Measurements from ENCODE around the gene VWA8. TPM values are rescaled to one million over a fixed set of nuclear protein-coding genes. Genes with fewer than 3 reads are reported as not detected.

Gene VWA8
- total and polyA plus RNA-seq, 2 of the 13 experiments (the other 11 are each of a cell fraction or from before 2014, with no cell fraction given) = 9.1 to 17.3 TPM

GRCh38 chr13:41960637-41961465, at the start of gene VWA8 (continued):
- TF ChIP-seq AFF4 (CRISPR knock-in tag; IDR thresholded peaks at IDR 0.05) (no peak), ZBTB34 (CRISPR knock-in tag; IDR thresholded peaks at IDR 0.05) (no peak; the same call in 1 of the 2 replicates), KLF12 (CRISPR knock-in tag; IDR thresholded peaks at IDR 0.05; ENCODE audit: borderline replicate concordance) (0 out of 2 replicates have a peak, but pooled peaks have one; percentile 74), ATM (IDR thresholded peaks at IDR 0.05; ENCODE audit: borderline replicate concordance) (no peak), TERF1 (CRISPR knock-in tag; IDR thresholded peaks at IDR 0.05) (peak; percentile 84), ZNF614 (CRISPR knock-in tag; IDR thresholded peaks at IDR 0.05; ENCODE audit: borderline replicate concordance) (peak; percentile 63; the same call in 1 of the 2 replicates), KMT2B (CRISPR knock-in tag; IDR thresholded peaks at IDR 0.05) (peak; percentile 92), POLR2G (IDR thresholded peaks at IDR 0.05; ENCODE audit: low read depth, low read length) (peak; percentile 85), DDIT3 (CRISPR knock-in tag; IDR thresholded peaks at IDR 0.05) (no peak), CENPBD1 (CRISPR knock-in tag; IDR thresholded peaks at IDR 0.05; ENCODE audit: borderline replicate concordance, low read depth) (no peak), HOXD1 (CRISPR knock-in tag; IDR thresholded peaks at IDR 0.05) (peak; percentile 89), ZNF737 (CRISPR knock-in tag; IDR thresholded peaks at IDR 0.05; ENCODE audit: borderline replicate concordance) (no peak), PAX8 (CRISPR knock-in tag; IDR thresholded peaks at IDR 0.05; ENCODE audit: borderline replicate concordance) (peak; percentile 45; the same call in 1 of the 2 replicates), CREB3 (CRISPR knock-in tag; IDR thresholded peaks at IDR 0.05) (peak; percentile 74; the same call in 1 of the 2 replicates), MYPOP (CRISPR knock-in tag; IDR thresholded peaks at IDR 0.05) (peak; percentile 75; the same call in 1 of the 2 replicates), ZNF572 (CRISPR knock-in tag; IDR thresholded peaks at IDR 0.05) (0 out of 2 replicates have a peak, but pooled peaks have one; percentile 44), ZBTB20 (CRISPR knock-in tag; IDR thresholded peaks at IDR 0.05; ENCODE audit: borderline replicate concordance, low read depth) (no peak), NFKBIZ (CRISPR knock-in tag; IDR thresholded peaks at IDR 0.05) (no peak), ZNF850 (CRISPR knock-in tag; conservative IDR thresholded peaks at IDR 0.05) (no peak)
